Measurements from ENCODE around the gene TLCD3B.

The TLCD3B gene

GRCh38 chr16:30060836-30061554 lies 29.9 kb upstream of the TLCD3B start:
- no peak for TF ChIP-seq REST (IDR thresholded peaks at IDR 0.05; ENCODE audit: insufficient replicate concordance, low read depth)
- TF ChIP-seq GABPA (IDR thresholded peaks at IDR 0.05; ENCODE audit: low read depth): no peak
- no peak for TF ChIP-seq POLR2AphosphoS5 (IDR thresholded peaks at IDR 0.05; ENCODE audit: low read depth)
- Histone ChIP-seq H3K27me3 (ENCODE audit: insufficient read depth, poor library complexity, severe bottlenecking) (no peaks in the 10 kb centered on the region), H3K4me3 (replicated peaks; ENCODE audit: insufficient read depth, low read length) (no peak overlapping the region), H3K27ac (replicated peaks) (no peak overlapping the region)
- DNase-seq (ENCODE audit: low read depth in 1 of 2, low spot score in 1 of 2): no peak

- DNase-seq (ENCODE audit: low read depth in 1 of 2, low spot score in 1 of 2): no peak
- Histone ChIP-seq H3K27me3 (ENCODE audit: insufficient read depth, poor library complexity, severe bottlenecking) (no peaks in the 10 kb centered on the region), H3K4me3 (replicated peaks; ENCODE audit: insufficient read depth, low read length) (no peak overlapping the region), H3K27ac (replicated peaks) (no peak overlapping the region)
- TF ChIP-seq GABPA (IDR thresholded peaks at IDR 0.05; ENCODE audit: low read depth): no peak
- no peak for TF ChIP-seq REST (IDR thresholded peaks at IDR 0.05; ENCODE audit: insufficient replicate concordance, low read depth)
- no peak for TF ChIP-seq POLR2AphosphoS5 (IDR thresholded peaks at IDR 0.05; ENCODE audit: low read depth)
Observed at GRCh38 chr16:30060346-30060745, 29.3 kb upstream of the TLCD3B start.

- DNase-seq (ENCODE audit: low read depth in 1 of 2, low spot score in 1 of 2): peak in 1 of 2 experiments; percentile 61
- TF ChIP-seq POLR2AphosphoS5 (IDR thresholded peaks at IDR 0.05; ENCODE audit: low read depth) (no peak), REST (IDR thresholded peaks at IDR 0.05; ENCODE audit: insufficient replicate concordance, low read depth) (no peak), GABPA (IDR thresholded peaks at IDR 0.05; ENCODE audit: low read depth) (no peak), CTCF (IDR thresholded peaks at IDR 0.05; ENCODE audit: insufficient read depth, low read length) (peak; percentile 71)
- no peak overlapping the region for H3K27ac ChIP-seq (replicated peaks)
- H3K27me3 ChIP-seq (ENCODE audit: insufficient read depth, poor library complexity, severe bottlenecking): no peaks in the 10 kb centered on the region
- H3K4me3 ChIP-seq (replicated peaks; ENCODE audit: insufficient read depth, low read length): no peak overlapping the region
Observed at GRCh38 chr16:30054959-30055553, 24.0 kb upstream of the TLCD3B start.

GRCh38 chr16:30054451-30054850 lies 23.4 kb upstream of the TLCD3B start:
- no peak for DNase-seq (ENCODE audit: low read depth in 1 of 2, low spot score in 1 of 2)
- TF ChIP-seq SPI1 (IDR thresholded peaks at IDR 0.05; ENCODE audit: borderline replicate concordance, low read depth): no peak
- Histone ChIP-seq H3K27me3 (ENCODE audit: insufficient read depth, poor library complexity, severe bottlenecking) (no peaks in the 10 kb centered on the region), H3K4me3 (replicated peaks; ENCODE audit: insufficient read depth, low read length) (no peak overlapping the region), H3K27ac (replicated peaks) (no peak overlapping the region)

All from HL-60 (cell line).